Measurements from ENCODE around the gene RASA4B.
"Not testable (repeated sequence)": the region's sequence is repeated elsewhere in the genome, so short reads cannot be mapped to it uniquely, and the experiment has no call there.

RASA4B gene

DNA sequence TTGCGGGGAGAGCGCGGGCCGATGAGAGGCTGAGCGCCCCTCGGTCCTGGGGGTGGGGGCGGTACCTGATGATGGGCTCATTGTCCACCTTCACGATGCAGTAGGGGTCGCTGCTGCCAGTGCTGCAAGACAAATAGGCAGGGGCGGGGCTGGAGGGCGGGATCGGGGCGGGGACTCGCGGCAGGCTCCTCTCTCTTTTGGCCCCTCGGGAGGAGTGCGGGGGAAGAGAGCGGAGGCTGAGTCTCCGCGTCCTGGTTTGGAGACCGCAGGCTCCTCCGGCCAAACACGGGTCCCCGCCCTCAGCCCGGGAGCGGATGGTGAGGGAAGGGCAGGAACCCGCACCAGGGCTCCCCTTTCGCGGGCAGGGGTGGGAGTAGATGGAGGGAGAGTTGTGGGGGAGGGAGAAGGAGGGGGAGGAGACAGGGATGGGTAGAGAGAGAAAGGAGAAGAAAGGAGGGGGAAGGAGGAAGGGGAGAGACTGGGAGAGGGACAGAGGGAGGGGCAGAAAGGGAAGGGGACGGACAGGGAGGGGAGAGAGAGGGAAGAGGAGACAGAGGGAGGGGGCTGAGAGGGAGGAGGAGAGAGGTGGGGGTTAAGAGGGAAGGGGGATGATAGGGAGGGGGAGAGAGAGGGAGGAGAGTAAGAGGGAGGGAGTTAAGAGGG is 5.6 kb downstream of the RASA4B start:
- not testable (repeated sequence) for DNase-seq

- not testable (repeated sequence) for DNase-seq
These were observed 7.0 kb downstream of the RASA4B start for GRCh38 chr7:102510575-102510974.

DNA sequence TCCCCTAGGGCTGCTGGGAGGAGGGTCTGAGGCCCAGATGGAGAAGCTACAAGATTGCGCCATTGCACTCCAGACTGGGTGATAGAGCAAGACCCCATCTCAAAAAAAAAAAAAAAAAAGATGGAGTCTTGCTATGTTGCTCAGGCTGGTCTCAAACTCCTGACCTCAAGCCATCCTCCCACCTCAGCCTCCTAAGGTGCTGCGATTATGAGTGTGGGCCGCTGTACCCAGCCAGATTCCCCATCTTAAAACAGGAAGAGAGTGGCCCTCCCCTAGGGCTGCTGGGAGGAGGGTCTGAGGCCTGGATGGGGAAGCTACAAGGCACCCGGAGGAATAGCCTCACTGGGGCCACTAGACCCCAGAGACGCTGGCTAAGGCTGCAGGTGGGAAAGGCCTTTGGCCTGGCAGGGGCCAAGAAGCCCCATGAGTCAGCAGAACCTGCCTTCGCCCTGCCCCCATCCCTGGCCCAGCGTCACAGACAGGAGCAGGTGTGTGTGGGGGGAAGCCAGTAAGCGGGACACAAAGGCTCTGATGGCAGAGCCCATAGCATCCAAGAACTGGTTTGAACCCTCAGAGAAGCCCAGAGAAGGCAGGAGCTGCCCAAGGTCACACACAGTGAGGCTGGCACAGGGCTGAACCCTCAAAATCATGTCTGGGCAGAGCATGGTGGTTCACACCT is 10.0 kb downstream of the RASA4B start:
- not testable (repeated sequence) for DNase-seq

DNA sequence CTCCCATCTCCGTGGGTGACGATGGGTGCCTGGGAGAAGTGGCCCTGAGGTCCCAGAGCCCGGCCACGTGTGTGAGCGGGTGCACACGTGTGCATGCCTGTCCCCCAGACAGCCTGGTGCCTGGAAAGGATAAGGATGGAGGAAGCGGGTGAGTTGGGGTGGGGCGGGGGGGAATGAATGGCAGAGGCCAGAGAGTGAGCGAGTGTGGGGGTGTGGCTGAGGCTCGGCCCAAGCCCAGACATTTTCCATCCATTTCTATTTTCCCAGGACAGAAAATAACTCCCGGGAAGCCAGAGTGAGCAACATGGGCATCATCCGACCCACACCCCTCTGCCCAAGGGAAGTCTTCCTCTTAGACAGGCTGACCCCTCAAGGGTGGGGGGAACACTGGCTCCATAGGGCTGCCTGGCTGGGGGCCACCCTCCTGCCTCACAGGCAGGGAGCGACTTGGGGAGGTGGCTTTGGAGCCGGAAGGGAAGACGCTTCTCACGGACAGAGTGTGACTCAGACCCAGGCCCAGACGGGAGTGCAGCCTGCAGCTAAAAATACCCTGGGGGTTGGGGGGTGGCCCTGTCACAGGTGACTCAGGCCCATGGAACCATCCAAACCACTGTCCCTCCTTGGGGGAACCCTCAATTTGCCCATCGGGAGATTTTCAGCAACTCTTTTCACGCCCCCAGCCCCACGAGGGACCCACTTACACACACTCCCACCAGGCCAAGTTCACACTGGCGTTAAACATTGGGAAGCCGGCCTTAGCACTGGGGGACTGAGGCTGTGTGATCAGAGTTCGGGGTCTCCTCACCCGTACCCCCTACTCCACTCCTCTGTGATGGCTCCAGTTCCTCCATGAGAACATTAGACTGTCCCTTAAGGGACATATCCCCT is 12.0 kb downstream of the RASA4B start:
- DNase-seq, result not testable (repeated sequence)

GRCh38 chr7:102503141-102503540 is 14.4 kb downstream of the RASA4B start:
- DNase-seq, result not testable (repeated sequence)

GRCh38 chr7:102498321-102498720 is 19.3 kb downstream of the RASA4B start:
- DNase-seq, result not testable (repeated sequence)

DNA sequence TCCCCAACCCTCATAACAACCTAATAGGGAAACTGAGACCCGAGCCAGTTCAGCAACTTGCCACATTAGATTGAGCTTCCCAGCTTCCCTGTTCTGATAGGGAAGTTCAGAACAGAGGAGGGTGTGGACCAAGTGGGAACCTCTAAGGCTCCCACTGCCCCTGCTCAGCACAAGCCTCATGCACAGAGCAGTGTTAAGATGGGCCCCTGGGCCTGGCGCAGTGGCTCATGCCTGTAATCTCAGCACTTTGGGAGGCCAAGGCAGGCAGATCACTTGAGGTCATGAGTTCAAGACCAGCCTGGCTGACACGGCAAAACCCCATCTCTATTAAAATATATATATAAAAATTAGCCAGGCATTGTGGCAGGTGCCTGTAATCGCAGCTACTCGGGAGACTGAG is 20.3 kb downstream of the RASA4B start:
- not testable (repeated sequence) for DNase-seq

- not testable (repeated sequence) for DNase-seq
These were observed 20.7 kb downstream of the RASA4B start for GRCh38 chr7:102496861-102497260.

DNA sequence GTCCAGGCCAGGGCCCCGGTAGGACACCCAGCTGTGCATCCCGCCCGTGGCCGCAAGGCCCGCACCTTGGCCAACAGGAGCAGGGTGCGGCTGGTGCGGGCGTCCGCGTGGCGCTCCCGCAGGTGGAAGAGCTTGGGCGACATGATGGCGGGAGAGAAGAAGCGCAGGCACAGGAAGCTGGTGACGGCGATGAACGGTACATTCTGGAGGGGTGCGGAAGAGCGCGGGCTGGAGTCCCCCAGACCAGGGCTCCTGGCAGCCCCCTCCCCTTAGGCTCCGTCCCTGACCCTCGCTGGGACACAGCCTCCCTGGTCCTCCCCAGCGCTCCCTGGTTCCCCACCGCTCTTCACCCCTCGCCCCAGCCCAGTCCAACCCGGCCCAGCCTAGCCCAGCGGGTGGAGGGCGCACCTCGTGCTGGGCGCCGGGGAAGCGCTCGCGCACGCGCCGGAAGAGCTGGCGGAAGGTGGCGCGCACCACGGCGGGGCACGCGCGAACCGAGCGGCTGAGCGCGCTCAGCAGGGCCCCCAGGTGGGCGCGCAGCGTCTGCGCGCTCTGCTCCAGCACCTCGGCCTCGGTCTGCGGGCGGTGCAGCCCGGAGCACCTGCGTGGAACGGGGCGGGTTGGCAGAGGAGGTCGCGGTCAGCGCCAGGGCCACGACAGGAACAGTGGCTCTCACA is 23.0 kb downstream of the RASA4B start:
- DNase-seq, result not testable (repeated sequence)

GRCh38 chr7:102494026-102494425 is 23.6 kb downstream of the RASA4B start:
- not testable (repeated sequence) for DNase-seq

- DNase-seq, result not testable (repeated sequence)
These were observed 24.2 kb downstream of the RASA4B start for GRCh38 chr7:102493220-102493935.

DNA sequence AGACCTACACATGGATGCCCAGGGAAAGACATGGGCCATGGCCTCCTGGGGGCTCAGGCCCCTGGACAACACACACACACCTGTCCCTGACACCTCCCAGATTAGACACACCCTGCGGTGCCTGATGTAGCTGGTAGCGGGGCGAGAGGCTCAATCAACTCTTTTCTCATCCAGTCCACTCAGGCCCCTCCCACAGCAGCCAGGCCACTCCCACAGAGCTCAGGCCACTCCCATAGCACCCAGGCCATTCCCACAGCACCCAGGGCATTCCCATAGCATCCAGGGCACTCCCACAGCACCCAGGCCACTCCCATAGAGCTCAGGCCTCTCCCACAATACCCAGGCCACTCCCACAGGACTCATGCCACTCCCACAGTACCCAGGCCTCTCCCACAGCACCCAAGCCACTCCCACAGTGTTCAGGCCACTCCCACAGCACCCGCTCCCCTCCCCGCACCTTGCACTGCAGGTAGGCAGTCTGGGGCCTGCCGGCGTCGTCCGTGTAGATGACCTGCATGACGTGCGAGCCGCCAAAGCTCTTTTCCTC is 27.0 kb downstream of the RASA4B start:
- DNase-seq, result not testable (repeated sequence)

GRCh38 chr7:102484317-102484716 is 33.3 kb downstream of the RASA4B start:
- DNase-seq, result not testable (repeated sequence)

- DNase-seq, result not testable (repeated sequence)
These were observed 35.6 kb downstream of the RASA4B start for GRCh38 chr7:102481962-102482361.

DNA sequence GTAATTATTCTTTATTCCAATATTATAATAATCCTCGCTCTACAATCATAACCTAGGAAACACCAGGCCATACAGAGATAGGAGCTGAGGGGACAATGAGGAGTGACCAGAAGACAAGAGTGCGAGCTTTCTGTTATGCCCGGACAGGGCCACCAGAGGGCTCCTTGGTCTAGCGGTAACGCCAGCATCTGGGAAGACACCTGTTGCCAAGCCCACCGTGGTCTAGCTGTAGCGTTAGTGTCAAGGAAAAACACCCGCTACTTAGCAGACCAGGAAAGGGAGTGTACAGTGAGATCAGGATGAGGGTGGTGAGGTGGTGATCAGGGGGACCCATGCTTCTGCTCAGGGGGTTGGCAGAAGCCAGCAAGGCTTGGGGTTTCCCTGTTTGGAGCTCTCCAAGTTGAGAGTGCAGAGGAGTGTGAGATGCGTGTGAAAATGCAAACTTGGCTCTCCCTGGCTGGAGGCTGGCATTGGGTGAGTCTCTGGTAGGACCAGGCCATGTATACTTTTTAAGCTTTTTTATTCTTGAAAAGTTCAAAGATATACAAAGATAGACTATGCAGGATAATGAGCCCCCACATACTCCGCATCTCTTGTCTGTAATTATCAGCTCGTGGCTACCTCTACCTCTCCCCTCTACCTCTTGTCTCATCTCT is 37.5 kb downstream of the RASA4B start:
- not testable (repeated sequence) for DNase-seq

- DNase-seq, result not testable (repeated sequence)
These were observed 38.4 kb downstream of the RASA4B start for GRCh38 chr7:102479209-102479584.

DNA sequence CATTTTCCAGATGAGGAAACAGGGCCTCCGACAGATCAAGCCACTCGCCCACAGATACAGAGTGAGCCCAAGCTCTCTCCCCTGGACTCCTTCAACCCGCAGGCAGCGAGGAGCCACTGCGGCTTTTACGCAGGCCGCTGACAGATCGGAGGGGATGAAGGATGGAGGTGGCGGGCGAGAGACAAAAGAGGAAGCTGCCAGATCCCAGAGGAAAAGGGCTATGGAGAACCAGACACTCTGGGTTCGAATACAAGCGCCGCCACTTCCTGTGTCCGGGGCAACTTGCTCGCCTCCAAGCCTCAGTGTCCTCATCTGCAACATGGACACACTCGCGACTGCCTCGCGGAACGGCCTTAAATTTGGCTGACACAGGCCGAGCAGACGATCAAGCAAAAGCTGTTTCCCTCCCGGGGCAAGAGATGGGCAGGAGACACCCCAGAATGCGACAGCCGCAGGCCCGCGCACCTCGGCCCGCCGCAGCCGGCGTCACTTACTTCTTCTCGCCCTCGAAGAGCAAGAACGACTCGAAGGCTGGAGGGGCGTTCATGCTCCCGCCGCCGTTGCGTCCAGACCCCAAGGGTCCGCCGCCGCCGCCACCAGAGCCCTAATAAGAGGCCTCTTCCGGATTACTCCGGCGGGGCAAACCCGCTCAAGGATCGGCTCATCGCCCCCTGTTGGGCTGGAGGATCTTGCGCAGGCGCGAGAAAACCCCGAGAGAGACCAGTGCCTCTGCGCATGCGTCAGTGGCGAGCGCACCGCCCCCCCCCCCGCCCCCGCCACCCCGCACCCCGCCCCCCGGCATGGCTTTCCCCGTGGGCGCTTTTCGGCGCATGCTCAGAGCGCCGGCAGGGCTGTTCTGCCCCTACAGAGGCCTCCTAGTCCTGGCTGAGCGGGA is 39.0 kb downstream of the RASA4B start, which contains the start of gene POLR2J:
Gene POLR2J (minus strand): TSS at position 609 of the 895 bp plus-strand sequence. CDS start 62 bp downstream, at position 547.
- not testable (repeated sequence) for DNase-seq

GRCh38 chr7:102474736-102475435 is 42.7 kb downstream of the RASA4B start:
- not testable (repeated sequence) for DNase-seq
